Skeletal muscle tissue (tissue), 4 donors: ENCODE measurements around the gene RNF183. TPM values are rescaled to one million over a fixed set of nuclear protein-coding genes. Genes with fewer than 3 reads are reported as not detected.

Experiments used
- H3K27ac ChIP-seq: one replicate; pipeline ENCODE4 v1.7.0; 2013; ENCODE audit warnings: mild to moderate bottlenecking, low read depth, low read length, inconsistent platforms
- H3K27me3 ChIP-seq, 3 donors: one replicate each; pipeline ENCODE4 v1.7.0; 2013; ENCODE audit warnings: low read length in 3 of 3; ENCODE audit not compliant: control insufficient read depth in 3 of 3, insufficient read depth in 3 of 3
- H3K36me3 ChIP-seq, 3 donors: one replicate each; pipeline ENCODE4 v1.7.0; 2013; ENCODE audit warnings: low read length in 3 of 3; ENCODE audit not compliant: control insufficient read depth in 3 of 3, insufficient read depth in 3 of 3
- H3K4me1 ChIP-seq, 3 donors: one replicate each; pipeline ENCODE4 v1.7.0; 2013; ENCODE audit warnings: low read length in 3 of 3, mild to moderate bottlenecking in 3 of 3; ENCODE audit not compliant: control insufficient read depth in 3 of 3, insufficient read depth in 3 of 3
- H3K4me3 ChIP-seq, 3 donors: one replicate each; pipeline ENCODE4 v1.7.0; 2013; ENCODE audit warnings: low read length in 3 of 3
- H3K9ac ChIP-seq, 3 donors: one replicate each; pipeline ENCODE4 v1.7.0; 2013; ENCODE audit warnings: low read length in 3 of 3, mild to moderate bottlenecking in 3 of 3, moderate library complexity in 2 of 3, low read depth in 1 of 3
- H3K9me3 ChIP-seq, 3 donors: one replicate each; pipeline ENCODE4 v1.7.0; 2013; ENCODE audit warnings: low read length in 3 of 3; ENCODE audit not compliant: control insufficient read depth in 3 of 3
- total RNA-seq: library from RNA; depleted of rRNA; stranded (reverse); fragments of >200 nt; gene quantifications from one replicate; pipeline ENCODE4 v1.2.3, GENCODE V29; 2014
- donor health status: Osteomylitis.

Gene RNF183
- total RNA-seq, 1 donor from 2014 or later = not detected

- Histone ChIP-seq H3K9me3 (no peaks in the 10 kb centered on the region), H3K27me3 (peaks cover 0 to under 1% (median under 1%) of the 10 kb centered on the region in 3 donors), H3K4me1 (peaks cover 5 to 12% (median 10%) of the 10 kb centered on the region in 3 donors), H3K27ac (peak overlapping the region; percentile 67), H3K9ac (peak overlapping the region in 1 of 3 donors; percentile 40), H3K4me3 (no peak overlapping the region), H3K36me3 (no peaks in the 10 kb centered on the region)
Observed at GRCh38 chr9:113343732-113344231, 40.6 kb upstream of the RNF183 start.

GRCh38 chr9:113341712-113342410 is 38.7 kb upstream of the RNF183 start:
- Histone ChIP-seq H3K4me3 (no peak overlapping the region), H3K9me3 (no peaks in the 10 kb centered on the region), H3K36me3 (no peaks in the 10 kb centered on the region), H3K9ac (no peak overlapping the region), H3K27ac (no peak overlapping the region), H3K4me1 (peaks cover 5 to 12% (median 10%) of the 10 kb centered on the region in 3 donors), H3K27me3 (no peaks in the 10 kb centered on the region)

- Histone ChIP-seq H3K4me1 (peaks cover 5 to 12% (median 10%) of the 10 kb centered on the region in 3 donors), H3K27ac (no peak within 1 kb of the TSS), H3K27me3 (no peaks in the 10 kb centered on the region), H3K9me3 (no peaks in the 10 kb centered on the region), H3K4me3 (peak within 1 kb of the TSS; percentile 87 to 93 (median 90)), H3K9ac (peak within 1 kb of the TSS; percentile 36 to 83 (median 78)), H3K36me3 (no peaks in the 10 kb centered on the region)
Observed at GRCh38 chr9:113340011-113340699, 37.0 kb upstream of the RNF183 start, which contains the start of gene WDR31. Gene WDR31, minus strand, starts transcription at chr9:113340275. Its CDS starts 8,253 bp downstream, at chr9:113332022.

- Histone ChIP-seq H3K4me3 (no peak overlapping the region), H3K36me3 (no peaks in the 10 kb centered on the region), H3K9ac (no peak overlapping the region), H3K27me3 (no peaks in the 10 kb centered on the region), H3K9me3 (no peaks in the 10 kb centered on the region), H3K4me1 (peaks cover 5 to 10% (median 5%) of the 10 kb centered on the region in 3 donors), H3K27ac (no peak overlapping the region)
Observed at GRCh38 chr9:113337714-113338113, 34.5 kb upstream of the RNF183 start.

GRCh38 chr9:113331780-113332179 is 28.6 kb upstream of the RNF183 start:
- H3K9me3 ChIP-seq = no peaks in the 10 kb centered on the region
- H3K27ac ChIP-seq = no peak overlapping the region
- peaks cover 0 to 3% (median 2%) of the 10 kb centered on the region in 3 donors for H3K36me3 ChIP-seq
- no peaks in the 10 kb centered on the region for H3K27me3 ChIP-seq
- no peaks in the 10 kb centered on the region for H3K4me1 ChIP-seq
- no peak overlapping the region for H3K9ac ChIP-seq
- no peak overlapping the region for H3K4me3 ChIP-seq

GRCh38 chr9:113328045-113328782 is 25.0 kb upstream of the RNF183 start:
- H3K9ac ChIP-seq = no peak overlapping the region
- no peaks in the 10 kb centered on the region for H3K4me1 ChIP-seq
- H3K27me3 ChIP-seq = no peaks in the 10 kb centered on the region
- no peaks in the 10 kb centered on the region for H3K9me3 ChIP-seq
- H3K27ac ChIP-seq = no peak overlapping the region
- H3K36me3 ChIP-seq = peaks cover 0 to 3% (median 2%) of the 10 kb centered on the region in 3 donors
- no peak overlapping the region for H3K4me3 ChIP-seq

GRCh38 chr9:113326230-113326629 is 23.1 kb upstream of the RNF183 start:
- Histone ChIP-seq H3K9ac (no peak overlapping the region), H3K27ac (no peak overlapping the region), H3K4me3 (no peak overlapping the region), H3K4me1 (no peaks in the 10 kb centered on the region), H3K9me3 (no peaks in the 10 kb centered on the region), H3K36me3 (peaks cover 0 to 3% (median 2%) of the 10 kb centered on the region in 3 donors), H3K27me3 (no peaks in the 10 kb centered on the region)

GRCh38 chr9:113322671-113323070 is 19.5 kb upstream of the RNF183 start:
- Histone ChIP-seq H3K4me3 (no peak overlapping the region), H3K27ac (no peak overlapping the region), H3K9ac (no peak overlapping the region), H3K9me3 (no peaks in the 10 kb centered on the region), H3K4me1 (no peaks in the 10 kb centered on the region), H3K36me3 (peaks cover 4 to 6% (median 5%) of the 10 kb centered on the region in 3 donors), H3K27me3 (no peaks in the 10 kb centered on the region)

GRCh38 chr9:113320051-113320450 is 16.9 kb upstream of the RNF183 start:
- H3K36me3 ChIP-seq = peaks cover 4 to 11% (median 5%) of the 10 kb centered on the region in 3 donors

More at GRCh38 chr9:113320051-113320450, 16.9 kb upstream of the RNF183 start:
- H3K4me1 ChIP-seq = no peaks in the 10 kb centered on the region
- H3K27ac ChIP-seq = no peak overlapping the region
- no peaks in the 10 kb centered on the region for H3K9me3 ChIP-seq
- H3K27me3 ChIP-seq = no peaks in the 10 kb centered on the region
- H3K4me3 ChIP-seq = no peak overlapping the region
- H3K9ac ChIP-seq = no peak overlapping the region
